PC-9 (cell line): ENCODE data around the gene BRAF.

Experiments used
- EZH2 ChIP-seq: fragments of 200-600 bp; sonication (generic); IDR thresholded peaks from 2 replicates; pipeline ENCODE4 v1.8.0; 2017; ENCODE audit warnings: antibody characterized with exemption, low read depth
- TF ChIP-seq, protein P1 (sequence below): fragments of 200-600 bp; sonication (generic); conservative IDR thresholded peaks from 2 replicates; pipeline ENCODE4 v1.6.1; 2017; ENCODE audit warnings: mixed run types, antibody characterized with exemption, mild to moderate bottlenecking, moderate library complexity

- TF ChIP-seq, protein P1, sequence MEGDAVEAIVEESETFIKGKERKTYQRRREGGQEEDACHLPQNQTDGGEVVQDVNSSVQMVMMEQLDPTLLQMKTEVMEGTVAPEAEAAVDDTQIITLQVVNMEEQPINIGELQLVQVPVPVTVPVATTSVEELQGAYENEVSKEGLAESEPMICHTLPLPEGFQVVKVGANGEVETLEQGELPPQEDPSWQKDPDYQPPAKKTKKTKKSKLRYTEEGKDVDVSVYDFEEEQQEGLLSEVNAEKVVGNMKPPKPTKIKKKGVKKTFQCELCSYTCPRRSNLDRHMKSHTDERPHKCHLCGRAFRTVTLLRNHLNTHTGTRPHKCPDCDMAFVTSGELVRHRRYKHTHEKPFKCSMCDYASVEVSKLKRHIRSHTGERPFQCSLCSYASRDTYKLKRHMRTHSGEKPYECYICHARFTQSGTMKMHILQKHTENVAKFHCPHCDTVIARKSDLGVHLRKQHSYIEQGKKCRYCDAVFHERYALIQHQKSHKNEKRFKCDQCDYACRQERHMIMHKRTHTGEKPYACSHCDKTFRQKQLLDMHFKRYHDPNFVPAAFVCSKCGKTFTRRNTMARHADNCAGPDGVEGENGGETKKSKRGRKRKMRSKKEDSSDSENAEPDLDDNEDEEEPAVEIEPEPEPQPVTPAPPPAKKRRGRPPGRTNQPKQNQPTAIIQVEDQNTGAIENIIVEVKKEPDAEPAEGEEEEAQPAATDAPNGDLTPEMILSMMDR = no peak
- no peak for TF ChIP-seq EZH2
Observed at GRCh38 chr7:140876519-140877248, 48.0 kb downstream of the BRAF start.
